NCI-H128 (cell line): Measurements from ENCODE around the gene CAMTA1.

Source experiments
- DNase-seq: peaks from one replicate; lab custom pipeline; 2025; ENCODE audit not compliant: unreplicated experiment; lab: John Stamatoyannopoulos, UW

The CAMTA1 gene

DNA sequence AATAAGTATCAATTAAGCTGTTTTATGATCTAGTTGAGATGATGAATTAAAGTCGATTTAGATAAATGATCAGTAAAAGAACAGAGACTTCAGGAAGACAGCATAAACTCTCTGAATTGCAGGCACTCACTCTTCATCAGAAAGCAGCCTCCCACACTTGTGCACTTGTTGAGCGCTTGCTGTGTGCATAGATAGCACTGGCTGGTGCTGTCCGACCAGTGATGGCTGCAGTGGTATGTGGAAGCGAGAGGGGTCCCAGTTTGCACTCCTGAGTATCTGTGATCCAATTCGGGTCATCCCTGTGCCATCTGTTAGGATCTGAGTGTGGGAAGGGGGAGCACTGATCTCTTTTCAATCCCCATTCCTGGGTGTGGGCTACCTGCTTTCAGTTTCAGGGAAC is 137.8 kb downstream of the CAMTA1 start:
- no peak for DNase-seq

DNA sequence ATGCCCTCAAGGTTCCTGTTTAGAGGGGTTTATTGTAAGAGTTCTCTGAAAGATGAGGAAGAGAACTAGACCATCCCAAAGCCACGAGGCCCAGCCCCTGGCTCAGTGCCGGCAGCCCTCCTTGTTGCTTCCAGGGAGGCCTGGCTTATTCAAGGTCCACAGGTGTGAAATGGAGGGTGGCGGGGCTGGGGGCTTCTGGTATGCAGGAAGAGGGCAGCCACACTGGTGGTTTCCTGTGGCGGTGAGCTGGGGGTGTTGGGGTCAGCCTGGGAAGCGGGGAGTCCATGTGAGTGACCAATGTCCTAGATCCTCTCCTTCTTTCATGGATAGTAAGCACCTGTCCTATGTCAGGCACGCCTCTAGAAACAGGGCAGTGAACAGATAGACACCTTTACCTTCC is 138.2 kb downstream of the CAMTA1 start:
- DNase-seq: no peak

DNA sequence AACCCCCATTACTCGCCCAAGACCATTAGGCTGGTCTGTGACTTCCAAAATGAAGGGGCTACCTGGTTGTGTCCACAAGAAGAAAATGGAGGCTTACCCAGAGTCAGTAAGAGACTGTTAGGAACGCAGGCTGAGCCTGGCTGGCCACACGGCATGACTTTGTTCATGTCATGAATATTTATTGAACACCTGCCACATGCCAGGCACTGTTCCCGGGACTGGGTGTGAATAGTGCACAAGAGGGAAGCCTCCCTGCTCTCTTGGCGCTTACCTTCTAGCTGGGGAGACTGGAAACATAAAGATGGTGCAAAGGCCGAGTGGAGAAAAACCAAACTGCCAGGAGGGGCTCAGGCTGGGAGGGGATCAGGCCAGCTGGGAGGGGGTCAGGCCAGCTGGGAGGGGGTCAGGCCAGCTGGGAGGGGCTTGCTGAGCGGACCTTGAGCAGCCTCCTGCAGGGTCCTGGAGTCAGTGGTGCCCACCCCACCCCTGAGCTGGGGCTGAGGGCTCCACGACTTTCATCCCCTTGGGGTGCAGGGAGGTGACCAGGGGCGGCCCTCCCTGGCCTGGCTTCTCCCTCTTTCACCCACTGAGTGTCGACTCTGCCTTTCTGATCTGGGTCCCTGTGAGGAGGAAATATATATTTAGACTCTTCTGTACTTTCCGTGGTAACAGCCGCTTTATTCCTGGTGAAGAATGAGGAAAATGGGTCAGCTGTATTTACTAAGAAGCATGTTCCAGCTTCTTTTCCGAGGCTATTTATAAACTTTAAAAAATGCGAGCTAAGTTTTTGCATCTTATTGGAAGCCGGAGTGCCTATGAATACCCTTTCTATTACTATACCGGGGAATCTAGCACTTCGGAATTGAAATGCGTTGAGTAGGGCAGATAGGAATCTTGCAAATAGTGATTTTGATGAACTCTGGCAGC is 139.0 kb downstream of the CAMTA1 start:
- DNase-seq: no peak

DNA sequence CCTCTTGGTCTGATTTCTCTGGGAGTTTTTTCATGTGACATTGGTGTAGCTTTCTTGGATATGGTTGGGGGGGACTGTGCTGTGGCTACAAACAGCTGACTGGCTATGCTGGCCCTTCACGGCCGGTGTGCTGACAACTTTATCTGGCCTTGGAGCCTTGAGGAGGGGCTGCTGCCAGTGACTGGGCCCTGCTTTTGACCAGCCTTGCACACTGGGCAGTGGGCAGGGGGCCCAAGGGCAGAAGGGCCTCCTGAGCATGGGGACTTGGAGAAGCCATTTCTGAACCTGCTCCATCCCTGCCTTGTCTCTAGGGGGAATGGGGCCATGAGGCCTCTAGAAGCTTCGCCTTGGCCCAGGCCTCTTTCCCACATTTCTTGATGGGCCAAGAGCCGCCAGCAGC is 139.6 kb downstream of the CAMTA1 start:
- DNase-seq: no peak

DNA sequence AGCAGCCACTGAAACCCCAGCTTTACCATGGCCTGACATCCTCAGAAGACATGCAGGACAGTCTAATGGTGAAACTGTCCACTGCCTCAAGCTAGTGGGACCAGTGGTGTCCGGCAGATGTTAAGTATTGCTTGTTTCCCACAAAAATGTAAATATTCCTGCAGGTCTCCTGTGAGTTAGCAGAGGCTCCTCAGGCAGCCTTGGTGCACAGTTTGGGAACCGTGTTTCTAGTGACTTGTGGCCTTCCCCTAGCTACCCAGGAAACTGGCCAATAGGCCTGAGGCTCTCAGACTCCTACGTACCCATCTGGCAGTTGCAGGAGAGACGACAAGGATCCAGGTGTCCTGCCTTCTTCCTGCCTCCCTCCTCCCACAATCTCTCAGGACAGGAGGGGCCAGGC is 142.4 kb downstream of the CAMTA1 start:
- no peak for DNase-seq

DNA sequence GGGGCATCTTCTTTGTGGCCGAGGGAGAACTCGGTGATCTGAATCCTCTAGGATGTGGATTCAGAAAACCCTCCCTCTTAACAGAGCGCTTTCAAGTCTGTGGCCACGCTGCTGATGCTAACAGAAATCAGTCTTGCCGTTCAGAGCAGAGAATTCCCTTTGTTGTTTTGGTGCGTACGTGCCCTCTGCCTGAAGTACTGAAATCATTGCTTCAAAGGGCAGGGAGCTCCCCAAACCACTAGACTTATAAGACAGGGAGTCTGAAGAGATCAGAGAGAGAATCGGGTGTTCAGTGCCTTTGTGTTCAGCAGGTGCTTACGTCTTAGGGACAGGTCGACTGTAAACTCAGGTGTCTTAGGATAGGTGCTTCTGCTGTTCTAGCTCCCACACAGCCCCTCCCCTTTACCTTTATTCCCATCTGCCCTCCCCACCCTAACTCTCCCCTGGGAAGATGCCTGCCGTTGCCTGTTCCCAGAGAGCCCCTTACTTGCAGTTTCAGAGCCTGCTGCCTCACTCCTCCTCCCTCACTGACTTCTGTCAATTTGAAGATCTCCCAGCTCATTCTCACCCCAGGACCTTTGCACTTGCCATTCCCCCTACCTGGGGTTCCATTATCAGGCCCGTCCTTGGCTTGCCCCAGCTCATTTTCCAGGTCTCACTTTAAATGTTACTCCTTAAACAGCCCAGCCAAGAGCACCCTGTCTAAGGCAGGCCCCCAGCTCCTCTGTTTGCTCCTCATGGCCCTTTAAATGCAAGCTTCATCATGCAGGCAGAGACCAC is 143.0 kb downstream of the CAMTA1 start:
- DNase-seq: no peak

DNA sequence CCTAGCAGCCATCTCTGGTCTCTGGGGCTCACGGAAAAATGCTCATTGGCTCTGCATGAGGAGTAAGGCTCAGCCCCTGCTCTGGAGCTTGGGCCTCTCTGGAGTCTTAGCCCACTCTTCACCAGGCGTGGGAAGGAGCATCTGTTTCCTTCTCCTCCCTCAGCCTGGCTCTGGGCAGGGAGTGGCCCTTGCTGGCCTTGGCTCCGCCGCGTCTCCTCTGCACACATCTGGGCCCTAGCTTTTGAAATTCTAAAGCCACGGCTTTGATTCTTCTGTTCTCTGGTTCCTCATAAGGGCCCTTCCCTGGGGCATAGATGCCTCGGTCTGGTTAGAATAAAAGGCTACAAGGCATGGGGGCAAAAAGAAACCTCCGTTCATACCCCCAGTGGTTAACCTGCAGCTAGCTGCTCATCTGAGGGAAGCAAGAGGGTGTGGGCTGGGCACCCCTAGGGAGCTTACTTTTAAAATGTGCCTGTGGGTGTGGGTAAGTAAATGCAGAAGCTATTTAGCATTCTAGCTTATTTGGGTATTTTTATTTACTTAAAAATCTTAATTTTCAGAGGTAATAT is 145.6 kb downstream of the CAMTA1 start:
- DNase-seq: no peak

DNA sequence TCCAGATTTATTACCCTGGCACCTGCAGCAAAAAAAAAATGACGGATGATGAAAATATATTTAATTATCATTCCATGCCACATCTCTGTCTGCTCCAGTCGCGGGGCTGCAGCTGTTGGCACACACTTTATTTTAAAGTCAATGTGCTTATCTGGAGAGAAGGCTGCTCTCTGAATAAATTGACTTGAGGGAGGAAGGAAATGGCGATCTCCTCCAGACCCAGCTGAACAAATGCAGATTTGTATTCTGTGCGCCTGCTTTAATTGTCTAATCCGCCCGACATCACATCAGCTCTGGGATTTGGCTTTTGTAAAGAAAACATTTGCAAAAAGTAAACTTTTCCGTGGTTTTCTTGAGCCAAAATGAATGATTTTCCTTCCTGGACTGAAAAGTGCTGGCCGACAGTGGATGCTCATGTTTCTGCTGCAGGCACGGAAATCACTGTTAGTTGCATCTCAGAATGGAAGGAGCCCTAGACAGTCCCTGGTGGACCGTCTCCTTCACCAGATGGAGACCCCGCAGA is 150.2 kb downstream of the CAMTA1 start:
- DNase-seq: peak; percentile 49

DNA sequence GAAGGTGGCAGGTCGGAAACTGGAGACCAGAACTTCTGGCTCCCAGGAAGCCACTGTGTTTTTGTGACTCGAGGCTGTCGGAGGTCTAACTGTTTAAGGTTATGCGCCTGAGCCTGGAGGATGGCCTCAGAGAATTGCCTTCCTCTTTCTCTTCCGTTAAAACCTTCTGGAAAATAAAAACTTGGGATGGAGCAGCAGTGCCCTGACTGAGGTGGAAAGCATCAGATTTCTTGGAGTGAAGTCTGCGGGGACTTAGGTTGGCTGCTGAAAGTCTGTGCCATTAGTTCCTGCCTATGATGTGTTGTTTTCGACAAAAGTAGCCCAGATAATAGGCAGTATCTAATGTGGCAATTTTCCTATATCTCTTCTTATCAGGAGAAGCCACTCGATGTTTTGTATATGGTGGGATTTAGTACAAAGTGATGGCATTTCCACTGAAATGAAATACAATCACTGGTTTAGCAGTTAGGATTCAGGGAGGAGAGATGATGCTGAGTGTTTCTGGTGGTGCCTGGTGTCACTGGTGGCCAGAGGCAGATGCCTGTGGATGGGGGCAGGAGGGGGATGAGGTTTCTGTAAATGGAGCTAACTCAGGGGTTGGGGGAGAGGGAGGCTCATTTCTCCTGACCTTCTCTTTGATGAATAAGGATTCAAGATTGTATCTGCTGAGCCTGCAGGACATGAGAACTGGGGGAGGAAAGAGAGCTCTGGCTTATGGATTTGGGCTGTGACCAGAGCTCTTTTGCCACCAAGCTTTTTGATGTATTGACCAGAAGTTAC is 150.8 kb downstream of the CAMTA1 start:
- DNase-seq: no peak

DNA sequence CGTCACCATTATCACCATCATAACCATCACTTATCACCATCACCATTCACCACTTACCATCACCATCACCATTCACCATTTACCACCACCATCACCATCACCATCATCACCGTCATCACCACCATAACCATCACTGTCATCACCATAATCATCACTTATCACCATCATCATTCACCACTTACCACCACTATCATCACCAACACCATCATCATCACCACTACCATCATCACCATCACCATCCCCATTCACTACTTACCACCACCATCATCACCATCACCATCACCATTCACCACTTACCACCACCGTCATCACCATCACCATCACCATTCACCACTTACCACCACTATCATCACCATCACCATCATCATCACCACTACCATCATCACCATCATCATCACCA is 151.8 kb downstream of the CAMTA1 start:
- DNase-seq: no peak

DNA sequence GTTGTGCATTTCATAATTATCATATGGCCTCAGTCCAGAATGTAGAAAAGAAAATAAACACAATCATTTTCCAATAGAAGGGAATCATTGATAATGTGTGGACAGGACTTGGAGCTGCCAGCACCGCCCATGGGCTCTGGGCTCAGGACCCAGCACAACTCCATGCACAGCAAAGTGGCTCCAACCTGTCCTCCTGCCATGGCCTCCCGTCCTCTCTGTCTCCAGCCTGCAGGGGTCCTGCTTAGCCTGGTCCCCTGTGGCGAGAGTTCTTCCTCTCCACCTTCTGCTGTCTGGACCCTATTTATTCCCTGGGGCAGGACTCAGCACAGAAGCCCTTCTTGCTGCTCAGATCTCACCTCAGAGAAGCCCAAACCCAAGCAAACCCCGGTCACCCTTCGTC is 154.1 kb downstream of the CAMTA1 start:
- no peak for DNase-seq

DNA sequence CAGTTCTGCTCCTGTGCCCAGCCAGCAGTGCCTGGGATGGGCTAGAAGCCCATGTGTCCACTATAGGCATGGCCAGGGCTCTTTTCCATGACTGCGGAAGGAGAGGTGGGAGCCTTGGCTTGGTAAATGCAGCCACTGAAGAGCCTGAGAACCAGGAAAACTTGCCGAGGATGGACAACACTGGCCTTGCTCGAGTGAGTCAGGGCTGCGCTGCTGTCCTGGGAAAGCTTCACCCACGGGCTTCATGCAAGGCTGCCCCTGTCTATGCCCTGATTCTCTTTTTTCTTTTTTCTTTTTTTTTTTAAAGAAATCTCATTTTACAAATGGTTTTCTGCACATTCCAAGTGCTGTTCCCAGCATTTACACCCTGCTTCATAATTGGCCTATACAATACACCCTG is 156.5 kb downstream of the CAMTA1 start:
- no peak for DNase-seq

DNA sequence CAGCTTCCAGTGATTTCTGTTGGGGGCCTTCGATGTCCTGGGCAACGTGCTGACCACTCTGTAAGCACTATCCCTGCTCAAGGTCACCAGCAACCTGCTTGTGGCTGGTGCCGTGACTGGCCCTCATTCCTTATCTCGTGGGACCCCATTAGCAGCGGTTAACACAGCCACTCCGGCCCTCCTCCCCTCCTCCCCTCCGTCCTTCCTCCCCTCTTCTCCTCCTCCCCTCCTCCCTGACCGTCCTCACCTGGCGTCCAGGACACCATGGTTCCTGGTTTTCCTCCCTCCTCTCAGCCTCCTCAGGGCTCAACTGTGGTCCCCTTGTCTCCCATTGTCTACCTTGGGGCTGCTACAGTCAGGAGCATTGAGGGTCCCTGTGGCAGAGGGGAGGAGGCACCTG is 157.7 kb downstream of the CAMTA1 start:
- DNase-seq: no peak

DNA sequence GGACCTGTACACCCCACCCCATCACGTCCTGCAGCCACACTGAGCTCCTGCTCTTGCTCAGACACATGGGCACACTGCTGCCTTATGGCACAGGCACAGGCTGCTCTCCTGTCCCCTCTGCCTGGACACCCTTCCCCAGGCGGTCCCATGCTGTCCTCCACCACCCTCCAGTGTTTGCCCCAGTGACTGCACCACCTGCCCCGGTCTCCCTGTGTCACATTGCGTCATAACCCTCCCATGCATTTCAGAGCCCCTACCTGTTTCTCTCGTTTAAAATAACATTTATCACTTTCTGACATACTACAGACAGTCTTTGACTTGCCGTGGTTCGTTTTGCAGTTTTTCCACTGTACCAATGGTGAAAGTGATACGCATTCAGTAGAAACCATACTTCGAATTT is 159.2 kb downstream of the CAMTA1 start:
- DNase-seq: no peak

DNA sequence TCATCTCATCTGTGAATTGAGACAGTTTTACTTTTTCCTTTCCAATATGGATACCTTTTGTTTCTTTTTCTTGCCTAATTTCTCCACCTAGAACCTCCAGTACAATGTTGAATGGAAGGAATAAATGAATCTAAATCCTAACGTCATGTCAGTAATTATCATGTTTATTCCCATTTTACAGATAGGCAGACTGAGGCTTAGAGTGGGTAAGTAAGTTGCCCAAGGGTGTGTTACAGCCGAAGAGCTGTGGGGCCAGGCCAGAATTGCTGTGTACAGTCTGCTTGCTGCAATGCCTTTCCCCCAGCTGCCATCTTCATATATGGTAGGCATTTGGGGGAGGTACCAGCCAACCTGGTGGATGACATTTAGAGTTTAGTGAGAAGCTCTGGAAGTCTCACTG is 162.7 kb downstream of the CAMTA1 start:
- no peak for DNase-seq

DNA sequence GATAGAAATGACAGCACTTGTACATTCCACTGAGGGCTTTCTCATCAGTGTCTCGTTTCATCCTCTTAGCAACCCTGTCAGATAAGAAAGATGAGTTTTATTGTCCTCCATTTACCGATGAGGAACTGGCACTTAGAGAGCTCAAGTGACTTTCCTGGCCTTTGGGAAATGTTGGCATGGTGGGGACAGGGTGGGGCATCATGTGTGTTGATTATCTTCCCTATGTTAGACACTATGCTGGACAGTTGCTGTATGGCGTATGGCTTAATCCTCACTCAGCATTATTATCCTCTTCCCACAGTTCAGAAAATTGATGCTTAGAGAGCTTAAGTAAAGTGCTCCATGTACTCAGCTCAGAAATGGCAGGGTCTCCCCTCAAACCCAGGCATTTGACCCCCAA is 163.2 kb downstream of the CAMTA1 start:
- DNase-seq: no peak

DNA sequence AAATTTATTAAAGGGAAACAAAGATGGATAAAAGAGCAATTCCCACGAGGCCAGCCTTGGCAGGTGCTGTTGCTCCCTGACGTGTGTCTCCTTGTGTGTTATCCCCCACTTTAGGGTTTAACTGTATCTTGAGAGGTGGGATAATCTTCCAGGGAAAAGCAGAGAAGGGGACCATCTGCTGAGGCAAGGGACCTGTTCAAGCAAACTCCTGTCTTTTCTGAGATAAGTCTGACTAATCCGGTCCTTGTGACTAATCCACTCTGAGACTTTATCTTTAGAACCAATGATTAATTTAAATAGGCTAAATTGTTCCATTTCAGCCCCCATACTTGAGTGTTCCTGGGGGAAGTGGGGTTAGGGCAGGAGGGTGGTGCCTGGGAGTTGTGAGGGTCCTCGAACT is 163.6 kb downstream of the CAMTA1 start:
- DNase-seq: no peak

DNA sequence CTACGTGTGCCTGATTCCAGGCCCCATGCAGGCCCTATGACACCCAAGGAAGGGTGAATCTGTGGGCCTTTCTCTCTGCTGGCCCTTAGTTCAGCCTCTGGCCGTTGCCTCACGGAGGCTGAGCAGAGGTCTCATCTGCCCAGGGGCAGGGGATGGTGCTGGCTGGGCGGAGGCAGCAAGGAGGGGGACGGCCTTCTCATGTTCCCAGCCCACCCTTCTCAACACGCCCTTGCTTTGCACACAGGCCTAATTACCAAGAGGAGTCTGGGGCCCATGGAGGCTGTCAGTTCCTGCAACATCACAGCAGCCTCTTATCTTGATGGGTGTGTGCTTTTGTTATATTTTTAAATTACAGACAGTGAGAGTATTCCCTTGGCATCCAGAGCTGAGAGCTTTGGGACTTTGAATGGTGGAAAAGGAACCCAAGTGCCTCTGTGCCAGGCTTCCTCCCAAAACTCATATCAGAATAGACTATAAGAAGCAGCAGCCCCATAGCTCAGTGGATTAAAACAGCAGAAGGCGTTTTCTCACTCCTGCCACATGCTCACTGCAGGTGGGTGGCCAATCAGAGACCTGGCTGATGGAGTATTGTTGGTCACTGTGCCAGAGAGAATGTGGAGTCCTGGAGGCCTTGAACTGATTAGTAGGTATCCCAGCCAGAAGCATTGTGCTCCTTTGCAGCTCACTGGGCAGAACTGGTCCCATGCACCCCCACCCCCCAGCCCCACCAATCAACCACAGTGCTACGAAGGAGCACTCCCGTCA is 164.9 kb downstream of the CAMTA1 start:
- no peak for DNase-seq

DNA sequence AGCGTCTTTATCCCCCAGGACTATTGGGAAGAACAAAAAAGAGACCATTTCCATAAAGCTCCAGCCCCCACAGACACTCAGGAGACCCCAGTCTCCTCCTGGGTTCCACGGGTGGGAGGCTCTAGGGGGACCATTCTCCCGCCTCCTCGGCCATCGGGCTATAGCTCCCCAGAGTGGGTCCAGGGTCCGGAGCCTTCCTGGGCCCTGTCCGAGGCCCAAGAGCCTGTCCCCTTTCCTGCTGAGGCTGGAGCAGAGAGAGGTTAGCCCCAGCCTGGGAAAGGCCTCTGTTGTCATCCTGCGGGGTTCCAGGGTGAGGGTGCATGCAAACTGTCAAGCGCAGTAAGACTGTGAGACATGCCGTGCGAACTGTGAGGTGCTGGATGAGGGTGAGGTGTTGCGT is 166.3 kb downstream of the CAMTA1 start:
- no peak for DNase-seq

DNA sequence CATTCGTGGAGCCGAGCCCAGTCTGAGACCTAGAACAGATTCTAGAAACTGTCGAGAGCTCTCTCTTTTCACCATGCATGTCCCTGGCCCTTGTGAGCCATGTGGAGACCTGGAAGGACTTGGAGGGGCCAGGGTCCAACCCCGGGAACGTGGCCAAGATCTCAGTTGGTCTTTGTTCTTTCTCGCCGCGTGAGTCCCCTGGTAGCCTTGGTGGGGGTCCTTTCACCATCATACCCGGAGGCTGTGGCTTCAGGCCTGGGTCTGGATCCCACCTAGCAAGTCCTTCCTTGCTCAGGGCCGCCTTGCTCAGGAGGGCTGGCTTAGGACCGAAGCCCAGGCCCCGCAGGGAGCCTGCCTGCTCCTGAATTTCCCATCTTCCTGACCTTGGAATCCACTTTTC is 168.0 kb downstream of the CAMTA1 start:
- no peak for DNase-seq
